Testis (tissue), 3 donors: ENCODE data around the gene KCNQ1. TPM values are rescaled to one million over a fixed set of nuclear protein-coding genes. Genes with fewer than 3 reads are reported as not detected.

Experiments used
- DNase-seq: peaks from one replicate; pipeline ENCODE4 v3.0.0-alpha.2; 2019
- H3K27ac ChIP-seq, 2 donors: fragments of 200-600 bp; sonication (generic); one replicate each; pipeline ENCODE4 v1.5.1; 2019
- H3K27me3 ChIP-seq: fragments of 200-600 bp; sonication (generic); one replicate; pipeline ENCODE4 v1.5.1; 2019
- H3K36me3 ChIP-seq: fragments of 200-600 bp; sonication (generic); one replicate; pipeline ENCODE4 v1.5.1; 2017; ENCODE audit warnings: low read depth; ENCODE audit errors: missing control alignments
- H3K4me1 ChIP-seq: fragments of 200-600 bp; sonication (generic); one replicate; pipeline ENCODE4 v1.5.1; 2019
- H3K4me3 ChIP-seq, 2 donors: fragments of 200-600 bp; sonication (generic); one replicate each; pipeline ENCODE4 v1.5.1; 2017 to 2019
- H3K9me3 ChIP-seq: fragments of 200-600 bp; sonication (generic); one replicate; pipeline ENCODE4 v1.5.1; 2017
- POLR2A ChIP-seq: fragments of 450-650 bp; IDR thresholded peaks from one replicate; pipeline ENCODE4 v1.6.1; 2017; ENCODE audit warnings: antibody characterized with exemption, mild to moderate bottlenecking, moderate library complexity
- WGBS, 2 donors: methylation state at CpG; one replicate each; pipeline ENCODE4 v1.1.5; 2018; 5-methylcytosine and 5-hydroxymethylcytosine counted together
- intact Hi-C: fragments of 100-400 bp; cut with DNase I; formaldehyde crosslinking; loops from one replicate; pipeline ENCODE4 v1.15.1; 2023; ENCODE audit warnings: low total_unique reads
- polyA plus RNA-seq: library from polyadenylated mRNA; stranded (reverse); fragments of 350-450 nt; fragmentation: Illumina TruSeq; extraction: RNeasy Lipid Tissue Mini Kit (QIAGEN cat#74804); gene quantifications from one replicate; pipeline ENCODE4 v1.2.3, GENCODE V29; 2014; ENCODE audit warnings: low read depth, low replicate concordance; ENCODE audit not compliant: insufficient read depth
- total RNA-seq, 2 donors: library from RNA; depleted of rRNA; stranded (reverse); fragments of >200 nt; gene quantifications; one replicate each; pipeline ENCODE4 v1.2.3, GENCODE V29; 2016
- TF ChIP-seq, protein P1 (sequence below), 3 experiments: fragments of 450-650 bp in 2 of 3; fragments of 200-600 bp in 1 of 3; sonication (generic) in 1 of 3; IDR thresholded peaks; one replicate each; pipeline ENCODE4 v1.5.1; 2016 to 2019; ENCODE audit warnings: antibody characterized with exemption in 3 of 3, mild to moderate bottlenecking in 2 of 3, moderate library complexity in 1 of 3

KCNQ1 gene
- total and polyA plus RNA-seq, 3 donors from 2014 or later: 6.0 to 24.2 (median 12.8) TPM

- Histone ChIP-seq H3K9me3 (no peaks in the 10 kb centered on the region), H3K27ac (no peak overlapping the region), H3K4me1 (no peaks in the 10 kb centered on the region), H3K27me3 (no peaks in the 10 kb centered on the region), H3K36me3 (no peaks in the 10 kb centered on the region), H3K4me3 (no peak overlapping the region)
- no peak for DNase-seq
- WGBS, 2 donors: 57 to 71% methylated on average over 3 to 36 of the region's 36 CpGs
- TF ChIP-seq POLR2A: no peak
- TF ChIP-seq, protein P1, sequence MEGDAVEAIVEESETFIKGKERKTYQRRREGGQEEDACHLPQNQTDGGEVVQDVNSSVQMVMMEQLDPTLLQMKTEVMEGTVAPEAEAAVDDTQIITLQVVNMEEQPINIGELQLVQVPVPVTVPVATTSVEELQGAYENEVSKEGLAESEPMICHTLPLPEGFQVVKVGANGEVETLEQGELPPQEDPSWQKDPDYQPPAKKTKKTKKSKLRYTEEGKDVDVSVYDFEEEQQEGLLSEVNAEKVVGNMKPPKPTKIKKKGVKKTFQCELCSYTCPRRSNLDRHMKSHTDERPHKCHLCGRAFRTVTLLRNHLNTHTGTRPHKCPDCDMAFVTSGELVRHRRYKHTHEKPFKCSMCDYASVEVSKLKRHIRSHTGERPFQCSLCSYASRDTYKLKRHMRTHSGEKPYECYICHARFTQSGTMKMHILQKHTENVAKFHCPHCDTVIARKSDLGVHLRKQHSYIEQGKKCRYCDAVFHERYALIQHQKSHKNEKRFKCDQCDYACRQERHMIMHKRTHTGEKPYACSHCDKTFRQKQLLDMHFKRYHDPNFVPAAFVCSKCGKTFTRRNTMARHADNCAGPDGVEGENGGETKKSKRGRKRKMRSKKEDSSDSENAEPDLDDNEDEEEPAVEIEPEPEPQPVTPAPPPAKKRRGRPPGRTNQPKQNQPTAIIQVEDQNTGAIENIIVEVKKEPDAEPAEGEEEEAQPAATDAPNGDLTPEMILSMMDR (IDR thresholded peaks at IDR 0.05): no peak
- intact Hi-C loops: no loop called here
These were observed 105.2 kb downstream of the KCNQ1 start for GRCh38 chr11:2549876-2550605.

GRCh38 chr11:2550606-2550970, 105.8 kb downstream of the KCNQ1 start:
- Histone ChIP-seq H3K9me3 (no peaks in the 10 kb centered on the region), H3K4me1 (no peaks in the 10 kb centered on the region), H3K4me3 (no peak overlapping the region), H3K27ac (no peak overlapping the region), H3K27me3 (no peaks in the 10 kb centered on the region), H3K36me3 (no peaks in the 10 kb centered on the region)
- no peak for DNase-seq
- intact Hi-C loops: no loop called here
- WGBS, 2 donors: 90 to 91% methylated on average over 8 of the region's 8 CpGs
- TF ChIP-seq, protein P1 (IDR thresholded peaks at IDR 0.05): no peak
- no peak for TF ChIP-seq POLR2A

- DNase-seq: no peak
- no peak overlapping the region for H3K27ac ChIP-seq
- H3K9me3 ChIP-seq: no peaks in the 10 kb centered on the region
- H3K4me1 ChIP-seq: no peaks in the 10 kb centered on the region
- H3K27me3 ChIP-seq: no peaks in the 10 kb centered on the region
- intact Hi-C loops: no loop called here
- no peak overlapping the region for H3K4me3 ChIP-seq
- WGBS, 2 donors: 91 to 96% methylated on average over 12 of the region's 12 CpGs
- H3K36me3 ChIP-seq: no peaks in the 10 kb centered on the region
- TF ChIP-seq, protein P1 (IDR thresholded peaks at IDR 0.05): no peak
- no peak for TF ChIP-seq POLR2A
These were observed 106.3 kb downstream of the KCNQ1 start for GRCh38 chr11:2551131-2551530.

- no peaks in the 10 kb centered on the region for H3K4me1 ChIP-seq
- no peak overlapping the region for H3K4me3 ChIP-seq
- TF ChIP-seq, protein P1 (IDR thresholded peaks at IDR 0.05): no peak
- TF ChIP-seq POLR2A: no peak
- WGBS, 2 donors: 75 to 95% methylated on average over 5 of the region's 5 CpGs
- H3K9me3 ChIP-seq: no peaks in the 10 kb centered on the region
- H3K27me3 ChIP-seq: no peaks in the 10 kb centered on the region
- no peak overlapping the region for H3K27ac ChIP-seq
- no peak for DNase-seq
- intact Hi-C loops: no loop called here
- H3K36me3 ChIP-seq: no peaks in the 10 kb centered on the region
These were observed 107.4 kb downstream of the KCNQ1 start for GRCh38 chr11:2552210-2552609.

DNA sequence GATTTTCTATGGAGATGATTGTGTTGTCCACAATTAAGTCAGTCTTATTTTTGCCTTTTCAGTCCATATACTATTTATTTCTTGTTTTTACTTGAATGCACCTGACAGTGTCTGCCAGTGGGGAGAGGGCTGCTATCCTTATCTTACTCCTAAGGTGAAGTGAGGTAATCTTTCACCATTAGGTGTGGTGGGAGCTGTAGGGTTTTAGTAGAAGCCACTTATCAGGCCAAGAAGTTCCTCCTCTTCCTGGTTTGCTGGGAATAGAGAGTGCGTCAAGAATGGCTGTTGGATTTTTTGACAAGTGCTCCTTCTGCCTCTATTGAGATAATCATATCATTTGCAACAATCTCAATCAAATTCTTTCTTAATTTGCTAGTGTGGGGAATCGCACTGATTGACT, 108.4 kb downstream of the KCNQ1 start:
- Histone ChIP-seq H3K27me3 (no peaks in the 10 kb centered on the region), H3K27ac (no peak overlapping the region), H3K9me3 (no peaks in the 10 kb centered on the region), H3K4me3 (no peak overlapping the region), H3K36me3 (no peaks in the 10 kb centered on the region), H3K4me1 (no peaks in the 10 kb centered on the region)
- WGBS, 2 donors: 92 to 98% methylated on average over 2 of the region's 2 CpGs
- intact Hi-C loops: no loop called here
- no peak for DNase-seq
- TF ChIP-seq, protein P1 (IDR thresholded peaks at IDR 0.05): no peak
- TF ChIP-seq POLR2A: no peak
